Measurements from ENCODE around the gene SCARB2.

- TF ChIP-seq, protein P1, sequence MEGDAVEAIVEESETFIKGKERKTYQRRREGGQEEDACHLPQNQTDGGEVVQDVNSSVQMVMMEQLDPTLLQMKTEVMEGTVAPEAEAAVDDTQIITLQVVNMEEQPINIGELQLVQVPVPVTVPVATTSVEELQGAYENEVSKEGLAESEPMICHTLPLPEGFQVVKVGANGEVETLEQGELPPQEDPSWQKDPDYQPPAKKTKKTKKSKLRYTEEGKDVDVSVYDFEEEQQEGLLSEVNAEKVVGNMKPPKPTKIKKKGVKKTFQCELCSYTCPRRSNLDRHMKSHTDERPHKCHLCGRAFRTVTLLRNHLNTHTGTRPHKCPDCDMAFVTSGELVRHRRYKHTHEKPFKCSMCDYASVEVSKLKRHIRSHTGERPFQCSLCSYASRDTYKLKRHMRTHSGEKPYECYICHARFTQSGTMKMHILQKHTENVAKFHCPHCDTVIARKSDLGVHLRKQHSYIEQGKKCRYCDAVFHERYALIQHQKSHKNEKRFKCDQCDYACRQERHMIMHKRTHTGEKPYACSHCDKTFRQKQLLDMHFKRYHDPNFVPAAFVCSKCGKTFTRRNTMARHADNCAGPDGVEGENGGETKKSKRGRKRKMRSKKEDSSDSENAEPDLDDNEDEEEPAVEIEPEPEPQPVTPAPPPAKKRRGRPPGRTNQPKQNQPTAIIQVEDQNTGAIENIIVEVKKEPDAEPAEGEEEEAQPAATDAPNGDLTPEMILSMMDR (IDR thresholded peaks at IDR 0.05; ENCODE audit: borderline replicate concordance, extremely low read depth, low read length, poor library complexity, severe bottlenecking) = no peak
- TF ChIP-seq EZH2 (IDR thresholded peaks at IDR 0.05; ENCODE audit: borderline replicate concordance, low read depth, low read length, severe bottlenecking) = no peak
Measured at GRCh38 chr4:76198411-76199237, 15.0 kb downstream of the SCARB2 start.
